Measurements from ENCODE around the gene STX19. TPM values are rescaled to one million over a fixed set of nuclear protein-coding genes. Genes with fewer than 3 reads are reported as not detected.
"Not testable (repeated sequence)": the region's sequence is repeated elsewhere in the genome, so short reads cannot be mapped to it uniquely, and the experiment has no call there.

STX19 gene
- total and polyA plus RNA-seq, 8 donors = 1.7 to 21.1 (median 9.2) TPM; not detected in 3

GRCh38 chr3:94049267-94049666 is 20.9 kb upstream of the STX19 start:
- intact Hi-C loops (cut with DNase I; ENCODE audit: low total_unique reads) = no loop called here
- WGBS, 5 donors = 84 to 93% (median 87%) methylated on average over 2 of the region's 2 CpGs
- H3K4me3 ChIP-seq = no peak overlapping the region
- no peaks in the 10 kb centered on the region for H3K27me3 ChIP-seq
- DNase-seq = no peak
- H3K27ac ChIP-seq = no peak overlapping the region
- TF ChIP-seq POLR2AphosphoS5 (IDR thresholded peaks at IDR 0.05) (no peak), POLR2A (IDR thresholded peaks at IDR 0.05) (no peak), CTCF (IDR thresholded peaks at IDR 0.05) (no peak), EP300 (IDR thresholded peaks at IDR 0.05) (no peak)
- H3K4me1 ChIP-seq = no peaks in the 10 kb centered on the region
- peaks cover 4 to 13% (median 10%) of the 10 kb centered on the region in 4 donors for H3K36me3 ChIP-seq
- H3K9me3 ChIP-seq = peaks cover 0 to 4% (median 2%) of the 10 kb centered on the region in 4 donors

- H3K4me3 ChIP-seq = no peak overlapping the region
- no peaks in the 10 kb centered on the region for H3K27me3 ChIP-seq
- 96 to 100% (median 98%) methylated on average over 2 of the region's 2 CpGs for WGBS, 5 donors
- peaks cover 0 to 8% (median 4%) of the 10 kb centered on the region in 4 donors for H3K9me3 ChIP-seq
- no peak for DNase-seq
- H3K27ac ChIP-seq = no peak overlapping the region
- TF ChIP-seq CTCF (IDR thresholded peaks at IDR 0.05) (no peak), POLR2AphosphoS5 (IDR thresholded peaks at IDR 0.05) (no peak), EP300 (IDR thresholded peaks at IDR 0.05) (no peak), POLR2A (IDR thresholded peaks at IDR 0.05) (no peak)
- peaks cover 8 to 17% (median 16%) of the 10 kb centered on the region in 4 donors for H3K36me3 ChIP-seq
- no peaks in the 10 kb centered on the region for H3K4me1 ChIP-seq
- intact Hi-C loops (cut with DNase I; ENCODE audit: low total_unique reads) = no loop called here
These were observed 18.1 kb upstream of the STX19 start for GRCh38 chr3:94046533-94046932.

DNA sequence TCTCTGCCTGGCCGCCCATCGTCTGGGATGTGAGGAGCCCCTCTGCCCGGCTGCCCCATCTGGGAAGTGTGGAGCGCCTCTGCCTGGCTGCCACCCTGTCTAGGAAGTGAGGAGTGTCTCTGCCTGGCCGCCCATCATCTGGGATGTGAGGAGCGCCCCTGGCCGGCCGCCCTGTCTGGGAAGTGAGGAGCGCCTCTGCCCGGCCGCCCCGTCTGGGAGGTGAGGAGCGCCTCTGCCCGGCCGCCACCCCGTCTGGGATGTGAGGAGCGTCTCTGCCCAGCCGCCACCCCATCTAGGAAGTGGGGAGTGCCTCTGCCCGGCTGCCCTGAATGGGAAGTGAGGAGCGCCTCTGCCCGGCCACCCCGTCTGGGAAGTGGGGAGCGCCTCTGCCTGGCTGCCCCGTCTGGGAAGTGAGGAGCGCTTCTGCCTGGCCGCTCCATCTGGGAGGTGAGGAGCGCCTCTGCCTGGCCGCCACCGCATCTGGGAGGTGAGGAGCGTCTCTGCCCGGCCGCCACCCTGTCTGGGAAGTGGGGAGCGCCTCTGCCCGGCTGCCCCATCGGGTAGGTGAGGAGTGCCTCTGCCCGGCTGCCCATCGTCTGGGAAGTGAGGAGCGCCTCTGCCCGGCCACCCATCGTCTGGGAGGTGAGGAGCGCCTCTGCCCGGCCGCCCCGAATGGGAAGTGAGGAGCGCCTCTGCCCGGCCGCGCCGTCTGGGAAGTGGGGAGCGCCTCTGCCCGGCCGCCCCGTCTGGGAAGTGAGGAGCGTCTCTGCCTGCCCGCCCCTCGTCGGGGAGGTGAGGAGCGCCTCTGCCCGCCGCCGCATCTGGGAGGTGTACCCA is 15.9 kb upstream of the STX19 start:
- DNase-seq; intact Hi-C loops (cut with DNase I; ENCODE audit: low total_unique reads); H3K27me3 ChIP-seq; H3K9me3 ChIP-seq; H3K4me3 ChIP-seq; H3K4me1 ChIP-seq; H3K27ac ChIP-seq: not testable (repeated sequence)
- WGBS, 5 donors = 94 to 99% (median 96%) methylated on average over 39 to 61 of the region's 61 CpGs
- peaks cover 8 to 27% (median 18%) of the 10 kb centered on the region in 4 donors for H3K36me3 ChIP-seq

- no peak overlapping the region for H3K4me3 ChIP-seq
- DNase-seq = no peak
- H3K4me1 ChIP-seq = no peaks in the 10 kb centered on the region
- intact Hi-C loops (cut with DNase I; ENCODE audit: low total_unique reads) = no loop called here
- H3K36me3 ChIP-seq = peaks cover 8 to 27% (median 18%) of the 10 kb centered on the region in 4 donors
- no peak for TF ChIP-seq EP300 (IDR thresholded peaks at IDR 0.05)
- no peaks in the 10 kb centered on the region for H3K27me3 ChIP-seq
- no peak overlapping the region for H3K27ac ChIP-seq
- H3K9me3 ChIP-seq = peaks cover 0 to 8% (median 4%) of the 10 kb centered on the region in 4 donors
- 70 to 88% (median 84%) methylated on average over 1 of the region's 1 CpG for WGBS, 5 donors
These were observed 14.9 kb upstream of the STX19 start for GRCh38 chr3:94043285-94043684.

- no peaks in the 10 kb centered on the region for H3K4me1 ChIP-seq
- H3K27me3 ChIP-seq = no peaks in the 10 kb centered on the region
- H3K9me3 ChIP-seq = no peaks in the 10 kb centered on the region
- no peak overlapping the region for H3K27ac ChIP-seq
- no peak overlapping the region for H3K4me3 ChIP-seq
- 75 to 83% (median 78%) methylated on average over 3 of the region's 3 CpGs for WGBS, 5 donors
- TF ChIP-seq CTCF (IDR thresholded peaks at IDR 0.05) (peak in 4 of 7 experiments; percentile 20 to 49 (median 39)), EP300 (IDR thresholded peaks at IDR 0.05) (no peak), POLR2AphosphoS5 (IDR thresholded peaks at IDR 0.05) (no peak)
- peak in 1 of 2 donors; percentile 17 for DNase-seq
- intact Hi-C loops (cut with DNase I; ENCODE audit: low total_unique reads) = no loop called here
- H3K36me3 ChIP-seq = peaks cover 0 to 11% (median 2%) of the 10 kb centered on the region in 4 donors
These were observed 8.6 kb upstream of the STX19 start for GRCh38 chr3:94036909-94037507.

Measured in stomach (tissue), 9 donors.